HEK293 (cell line): ENCODE data around the gene YIF1B.

Experiments
- CTCF ChIA-PET: fragments of 350-600 bp; formaldehyde crosslinking; extraction: SDS; loops from one replicate; lab custom pipeline; 2021; ENCODE audit warnings: antibody characterized with exemption; lab: Yijun Ruan, JAX
- POLR2A ChIA-PET: fragments of 300-600 bp; formaldehyde crosslinking; extraction: SDS; loops from one replicate; lab custom pipeline; 2020; ENCODE audit warnings: antibody characterized with exemption, inconsistent platforms; lab: Yijun Ruan, JAX
- H3K27ac ChIP-seq: fragments of 200-500 bp; sonication (Bioruptor generic); 2 replicates; pipeline ENCODE4 v1.5.1; 2014; ENCODE audit warnings: low read depth, low read length, control low read depth, inconsistent platforms; ENCODE audit errors: extremely low read depth
- H3K36me3 ChIP-seq, 2 experiments: fragments of 200-500 bp in 1 of 2; sonication (Bioruptor generic) in 1 of 2; 1 replicate in 1 of 2; 2 replicates in 1 of 2; pipeline ENCODE4 v1.5.1; 2014 to 2017; ENCODE audit warnings: inconsistent platforms in 2 of 2, low read length in 2 of 2; ENCODE audit not compliant: control insufficient read depth in 2 of 2, insufficient read depth in 1 of 2
- H3K4me1 ChIP-seq: fragments of 200-500 bp; sonication (Bioruptor generic); 2 replicates; pipeline ENCODE4 v1.5.1; 2014; ENCODE audit warnings: mild to moderate bottlenecking, low read length, inconsistent platforms; ENCODE audit not compliant: control insufficient read depth, insufficient read depth
- H3K4me3 ChIP-seq: 2 replicates; pipeline ENCODE4 v1.5.1; 2011; ENCODE audit warnings: low read depth, mild to moderate bottlenecking, control low read depth, low read length, moderate library complexity
- H3K9me3 ChIP-seq: fragments of 200-500 bp; sonication (Bioruptor generic); 2 replicates; pipeline ENCODE4 v1.5.1; 2014; ENCODE audit warnings: low read depth, low read length, inconsistent platforms; ENCODE audit not compliant: control insufficient read depth, insufficient read depth
- BCL11A ChIP-seq: fragments of 450-650 bp; formaldehyde crosslinking; IDR thresholded peaks from 2 replicates; pipeline ENCODE4 v1.5.1; 2016; ENCODE audit warnings: low read depth, missing biosample characterization, missing genetic modification characterization
- ELK4 ChIP-seq: IDR thresholded peaks from 2 replicates; pipeline ENCODE4 v1.6.1; 2011; ENCODE audit warnings: mild to moderate bottlenecking, low read depth, low read length, borderline replicate concordance
- GLIS1 ChIP-seq: fragments of 450-650 bp; formaldehyde crosslinking; IDR thresholded peaks from 2 replicates; pipeline ENCODE4 v1.5.1; 2016; ENCODE audit warnings: missing biosample characterization, missing genetic modification characterization
- OSR2 ChIP-seq: fragments of 450-650 bp; formaldehyde crosslinking; IDR thresholded peaks from 2 replicates; pipeline ENCODE4 v1.5.1; 2016; ENCODE audit warnings: missing biosample characterization, missing genetic modification characterization
- PATZ1 ChIP-seq: fragments of 450-650 bp; formaldehyde crosslinking; IDR thresholded peaks from 2 replicates; pipeline ENCODE4 v1.5.1; 2016; ENCODE audit warnings: missing biosample characterization, missing genetic modification characterization
- SETDB1 ChIP-seq: IDR thresholded peaks from one replicate; pipeline ENCODE4 v1.6.1; 2017; ENCODE audit warnings: mild to moderate bottlenecking, low read length, moderate library complexity, mixed read lengths; ENCODE audit not compliant: insufficient read length
- TRIM28 ChIP-seq: IDR thresholded peaks from 2 replicates; pipeline ENCODE4 v1.6.1; 2011; ENCODE audit warnings: low read length, control low read depth, borderline replicate concordance
- ZBTB1 ChIP-seq: fragments of 450-650 bp; formaldehyde crosslinking; IDR thresholded peaks from 2 replicates; pipeline ENCODE4 v1.5.1; 2016; ENCODE audit warnings: missing biosample characterization, missing genetic modification characterization
- ZNF121 ChIP-seq: fragments of 450-650 bp; formaldehyde crosslinking; IDR thresholded peaks from 2 replicates; pipeline ENCODE4 v1.5.1; 2016; ENCODE audit warnings: missing biosample characterization, missing genetic modification characterization
- ZNF138 ChIP-seq: fragments of 450-650 bp; formaldehyde crosslinking; IDR thresholded peaks from 2 replicates; pipeline ENCODE4 v1.5.1; 2016; ENCODE audit warnings: missing biosample characterization, missing genetic modification characterization, borderline replicate concordance
- ZNF157 ChIP-seq: fragments of 450-650 bp; formaldehyde crosslinking; IDR thresholded peaks from 2 replicates; pipeline ENCODE4 v1.5.1; 2016; ENCODE audit warnings: missing biosample characterization, missing genetic modification characterization
- ZNF16 ChIP-seq: fragments of 450-650 bp; formaldehyde crosslinking; IDR thresholded peaks from 2 replicates; pipeline ENCODE4 v1.5.1; 2016; ENCODE audit warnings: low read depth, missing biosample characterization, missing genetic modification characterization
- ZNF174 ChIP-seq: fragments of 450-650 bp; formaldehyde crosslinking; IDR thresholded peaks from 2 replicates; pipeline ENCODE4 v1.5.0; 2017; ENCODE audit warnings: missing biosample characterization, mild to moderate bottlenecking, missing genetic modification characterization
- ZNF202 ChIP-seq: fragments of 450-650 bp; formaldehyde crosslinking; IDR thresholded peaks from 2 replicates; pipeline ENCODE4 v1.5.1; 2016; ENCODE audit warnings: missing biosample characterization, missing genetic modification characterization, borderline replicate concordance
- ZNF324 ChIP-seq: fragments of 450-650 bp; formaldehyde crosslinking; IDR thresholded peaks from 2 replicates; pipeline ENCODE4 v1.5.1; 2016; ENCODE audit warnings: missing biosample characterization, missing genetic modification characterization
- ZNF391 ChIP-seq: fragments of 450-650 bp; formaldehyde crosslinking; IDR thresholded peaks from 2 replicates; pipeline ENCODE4 v1.5.1; 2016; ENCODE audit warnings: low read depth, missing biosample characterization, missing genetic modification characterization, borderline replicate concordance
- ZNF555 ChIP-seq: fragments of 450-650 bp; formaldehyde crosslinking; conservative IDR thresholded peaks from 2 replicates; pipeline ENCODE4 v1.5.1; 2017; ENCODE audit warnings: missing biosample characterization, mild to moderate bottlenecking, missing genetic modification characterization, inconsistent platforms
- ZNF660 ChIP-seq: fragments of 450-650 bp; IDR thresholded peaks from 2 replicates; pipeline ENCODE4 v1.5.1; 2018; ENCODE audit warnings: missing biosample characterization, mild to moderate bottlenecking, missing genetic modification characterization
- ZNF785 ChIP-seq: fragments of 450-650 bp; formaldehyde crosslinking; IDR thresholded peaks from 2 replicates; pipeline ENCODE4 v1.5.1; 2016; ENCODE audit warnings: missing biosample characterization, missing genetic modification characterization
- ZSCAN23 ChIP-seq: fragments of 450-650 bp; formaldehyde crosslinking; IDR thresholded peaks from 2 replicates; pipeline ENCODE4 v1.5.1; 2016; ENCODE audit warnings: missing biosample characterization, missing genetic modification characterization
- ZSCAN4 ChIP-seq: fragments of 450-650 bp; formaldehyde crosslinking; IDR thresholded peaks from 2 replicates; pipeline ENCODE4 v1.5.1; 2017; ENCODE audit warnings: missing biosample characterization, missing genetic modification characterization
- TF ChIP-seq, protein P1 (sequence below): fragments of 450-650 bp; formaldehyde crosslinking; IDR thresholded peaks from 2 replicates; pipeline ENCODE4 v1.5.1; 2016; ENCODE audit warnings: missing biosample characterization, missing genetic modification characterization
- TF ChIP-seq, protein P2 (sequence below): fragments of 450-650 bp; formaldehyde crosslinking; IDR thresholded peaks from 2 replicates; pipeline ENCODE4; 2016; ENCODE audit warnings: missing biosample characterization, missing genetic modification characterization
- TF ChIP-seq, protein P3 (sequence below): fragments of 450-650 bp; formaldehyde crosslinking; IDR thresholded peaks from 2 replicates; pipeline ENCODE4 v1.5.1; 2016; ENCODE audit warnings: missing biosample characterization, missing genetic modification characterization
- TF ChIP-seq, protein P4 (sequence below): fragments of 450-650 bp; formaldehyde crosslinking; IDR thresholded peaks from 2 replicates; pipeline ENCODE4 v1.5.1; 2016; ENCODE audit warnings: missing biosample characterization, missing genetic modification characterization

Gene YIF1B

GRCh38 chr19:38306236-38306635 is 9.5 kb downstream of the YIF1B start:
- TF ChIP-seq ZNF157 (tag by site-specific recombination) = no peak
- peak; percentile 98 for TF ChIP-seq ZNF121 (tag by site-specific recombination)
- TF ChIP-seq, protein P1, sequence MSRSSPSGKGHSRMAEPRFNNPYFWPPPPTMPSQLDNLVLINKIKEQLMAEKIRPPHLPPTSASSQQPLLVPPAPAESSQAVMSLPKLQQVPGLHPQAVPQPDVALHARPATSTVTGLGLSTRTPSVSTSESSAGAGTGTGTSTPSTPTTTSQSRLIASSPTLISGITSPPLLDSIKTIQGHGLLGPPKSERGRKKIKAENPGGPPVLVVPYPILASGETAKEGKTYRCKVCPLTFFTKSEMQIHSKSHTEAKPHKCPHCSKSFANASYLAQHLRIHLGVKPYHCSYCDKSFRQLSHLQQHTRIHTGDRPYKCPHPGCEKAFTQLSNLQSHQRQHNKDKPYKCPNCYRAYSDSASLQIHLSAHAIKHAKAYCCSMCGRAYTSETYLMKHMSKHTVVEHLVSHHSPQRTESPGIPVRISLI (tag by site-specific recombination) = no peak
- POLR2A ChIA-PET = no interaction called here
- H3K4me1 ChIP-seq = peaks cover 11% of the 10 kb centered on the region
- no peaks in the 10 kb centered on the region for H3K9me3 ChIP-seq
- CTCF ChIA-PET = no interaction called here
- H3K36me3 ChIP-seq = peaks cover 13 to 20% of the 10 kb centered on the region in 2 experiments; a peak in 2 of 3 replicates
- H3K27ac ChIP-seq = no peak overlapping the region
- H3K4me3 ChIP-seq = no peak overlapping the region

- ChIA-PET CTCF (interaction anchor here (0.5 to 0.9 kb wide), 2 partner anchors 61 to 92 kb away, joined by 3 to 4 read pairs; no protein-coding TSS in a partner anchor), POLR2A (interaction anchor here (0.5 to 1.6 kb wide), 10 partner anchors 8 to 405 kb away, joined by 3 to 10 read pairs (median 6); partner anchors contain the start of genes GGN, PSMD8 and SPRED3)
- H3K36me3 ChIP-seq = peaks cover 13 to 20% of the 10 kb centered on the region in 2 experiments; a peak in 2 of 3 replicates
- no peak overlapping the region for H3K4me3 ChIP-seq
- H3K4me1 ChIP-seq = peaks cover 11% of the 10 kb centered on the region
- no peaks in the 10 kb centered on the region for H3K9me3 ChIP-seq
- peak overlapping the region; percentile 50 for H3K27ac ChIP-seq
- TF ChIP-seq ZSCAN4 (tag by site-specific recombination) (no peak), GLIS1 (peak; percentile 51; the same call in 1 of the 2 replicates), ZNF138 (tag by site-specific recombination) (no peak), ZNF391 (tag by site-specific recombination) (no peak), TRIM28 (no peak), ZNF202 (tag by site-specific recombination) (no peak), SETDB1 (no peak), OSR2 (tag by site-specific recombination) (no peak), ZNF16 (tag by site-specific recombination) (no peak), ZNF324 (tag by site-specific recombination) (no peak), ELK4 (no peak), ZNF660 (tag by site-specific recombination) (no peak), ZBTB1 (tag by site-specific recombination) (no peak), ZNF555 (tag by site-specific recombination) (no peak), ZNF174 (tag by site-specific recombination) (no peak), BCL11A (no peak), ZSCAN23 (no peak), ZNF785 (tag by site-specific recombination) (no peak), PATZ1 (tag by site-specific recombination) (peak; percentile 34; the same call in 1 of the 2 replicates)
- TF ChIP-seq, protein P2, sequence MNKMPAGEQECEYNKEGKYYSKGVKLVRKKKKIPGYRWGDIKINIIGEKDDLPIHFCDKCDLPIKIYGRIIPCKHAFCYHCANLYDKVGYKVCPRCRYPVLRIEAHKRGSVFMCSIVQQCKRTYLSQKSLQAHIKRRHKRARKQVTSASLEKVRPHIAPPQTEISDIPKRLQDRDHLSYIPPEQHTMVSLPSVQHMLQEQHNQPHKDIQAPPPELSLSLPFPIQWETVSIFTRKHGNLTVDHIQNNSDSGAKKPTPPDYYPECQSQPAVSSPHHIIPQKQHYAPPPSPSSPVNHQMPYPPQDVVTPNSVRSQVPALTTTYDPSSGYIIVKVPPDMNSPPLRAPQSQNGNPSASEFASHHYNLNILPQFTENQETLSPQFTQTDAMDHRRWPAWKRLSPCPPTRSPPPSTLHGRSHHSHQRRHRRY (tag by site-specific recombination) = no peak
- TF ChIP-seq, protein P3, sequence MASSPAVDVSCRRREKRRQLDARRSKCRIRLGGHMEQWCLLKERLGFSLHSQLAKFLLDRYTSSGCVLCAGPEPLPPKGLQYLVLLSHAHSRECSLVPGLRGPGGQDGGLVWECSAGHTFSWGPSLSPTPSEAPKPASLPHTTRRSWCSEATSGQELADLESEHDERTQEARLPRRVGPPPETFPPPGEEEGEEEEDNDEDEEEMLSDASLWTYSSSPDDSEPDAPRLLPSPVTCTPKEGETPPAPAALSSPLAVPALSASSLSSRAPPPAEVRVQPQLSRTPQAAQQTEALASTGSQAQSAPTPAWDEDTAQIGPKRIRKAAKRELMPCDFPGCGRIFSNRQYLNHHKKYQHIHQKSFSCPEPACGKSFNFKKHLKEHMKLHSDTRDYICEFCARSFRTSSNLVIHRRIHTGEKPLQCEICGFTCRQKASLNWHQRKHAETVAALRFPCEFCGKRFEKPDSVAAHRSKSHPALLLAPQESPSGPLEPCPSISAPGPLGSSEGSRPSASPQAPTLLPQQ (tag by site-specific recombination) = no peak
- TF ChIP-seq, protein P4, sequence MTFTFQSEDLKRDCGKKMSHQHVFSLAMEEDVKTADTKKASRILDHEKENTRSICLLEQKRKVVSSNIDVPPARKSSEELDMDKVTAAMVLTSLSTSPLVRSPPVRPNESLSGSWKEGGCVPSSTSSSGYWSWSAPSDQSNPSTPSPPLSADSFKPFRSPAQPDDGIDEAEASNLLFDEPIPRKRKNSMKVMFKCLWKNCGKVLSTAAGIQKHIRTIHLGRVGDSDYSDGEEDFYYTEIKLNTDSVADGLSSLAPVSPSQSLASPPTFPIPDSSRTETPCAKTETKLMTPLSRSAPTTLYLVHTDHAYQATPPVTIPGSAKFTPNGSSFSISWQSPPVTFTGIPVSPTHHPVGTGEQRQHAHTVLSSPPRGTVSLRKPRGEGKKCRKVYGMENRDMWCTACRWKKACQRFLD (tag by site-specific recombination) = no peak
Measured at GRCh38 chr19:38304866-38305429, 10.8 kb downstream of the YIF1B start.
